Neutrophil (primary cell): ENCODE data around the gene MDN1.
"Not testable (repeated sequence)": the region's sequence is repeated elsewhere in the genome, so short reads cannot be mapped to it uniquely, and the experiment has no call there.

Experiments
- H3K27ac ChIP-seq: fragments of 200-600 bp; sonication (generic); 2 replicates; pipeline ENCODE4 v1.5.1; 2016; ENCODE audit warnings: mild to moderate bottlenecking, moderate library complexity
- H3K27me3 ChIP-seq: fragments of 200-600 bp; sonication (generic); 2 replicates; pipeline ENCODE4 v1.6.0; 2016; ENCODE audit warnings: mild to moderate bottlenecking
- H3K36me3 ChIP-seq: fragments of 200-600 bp; sonication (generic); 2 replicates; pipeline ENCODE4 v1.5.1; 2017
- H3K4me1 ChIP-seq, 2 experiments: fragments of 200-600 bp in 1 of 2; sonication (generic) in 1 of 2; 1 replicate in 1 of 2; 2 replicates in 1 of 2; pipeline versions ENCODE4 v1.5.1 to v1.6.1; 2013 to 2016; ENCODE audit warnings: low read depth in 1 of 2, low read length in 1 of 2, mild to moderate bottlenecking in 1 of 2, moderate library complexity in 1 of 2; ENCODE audit not compliant: control insufficient read depth in 1 of 2, insufficient read depth in 1 of 2
- H3K4me3 ChIP-seq, 2 experiments: fragments of 200-600 bp in 1 of 2; sonication (generic) in 1 of 2; 1 replicate in 1 of 2; 2 replicates in 1 of 2; pipeline ENCODE4 v1.5.1; 2013 to 2016; ENCODE audit warnings: low read depth in 1 of 2, low read length in 1 of 2, mild to moderate bottlenecking in 1 of 2, moderate library complexity in 1 of 2
- H3K9me3 ChIP-seq: fragments of 200-600 bp; sonication (generic); 2 replicates; pipeline ENCODE4 v1.5.1; 2016
- CTCF ChIP-seq: fragments of 200-600 bp; sonication (generic); IDR thresholded peaks from 2 replicates; pipeline ENCODE4 v1.5.1; 2016; ENCODE audit warnings: antibody characterized with exemption

MDN1 gene

GRCh38 chr6:89826029-89826528, 6.5 kb upstream of the MDN1 start:
- no peak overlapping the region for H3K4me3 ChIP-seq
- H3K27ac ChIP-seq: no peak overlapping the region
- H3K27me3 ChIP-seq: no peaks in the 10 kb centered on the region
- no peaks in the 10 kb centered on the region for H3K9me3 ChIP-seq
- TF ChIP-seq CTCF: no peak
- peaks cover 17 to 20% of the 10 kb centered on the region in 2 experiments for H3K4me1 ChIP-seq
- no peaks in the 10 kb centered on the region for H3K36me3 ChIP-seq

- TF ChIP-seq CTCF: no peak
- no peaks in the 10 kb centered on the region for H3K9me3 ChIP-seq
- H3K27me3 ChIP-seq: no peaks in the 10 kb centered on the region
- no peaks in the 10 kb centered on the region for H3K36me3 ChIP-seq
- H3K4me3 ChIP-seq: peak overlapping the region; percentile 72 to 93
- peak overlapping the region; percentile 74 for H3K27ac ChIP-seq
- H3K4me1 ChIP-seq: peaks cover 20 to 32% of the 10 kb centered on the region in 2 experiments
Measured at GRCh38 chr6:89818977-89819335, 638 bp downstream of the MDN1 start.

GRCh38 chr6:89817481-89817880, 2.1 kb downstream of the MDN1 start:
- H3K4me1 ChIP-seq: peaks cover 20 to 32% of the 10 kb centered on the region in 2 experiments
- H3K27ac ChIP-seq: no peak overlapping the region
- no peak for TF ChIP-seq CTCF
- H3K36me3 ChIP-seq: no peaks in the 10 kb centered on the region
- no peaks in the 10 kb centered on the region for H3K9me3 ChIP-seq
- no peak overlapping the region for H3K4me3 ChIP-seq
- no peaks in the 10 kb centered on the region for H3K27me3 ChIP-seq

GRCh38 chr6:89813422-89813821, 6.2 kb downstream of the MDN1 start:
- H3K27ac ChIP-seq, H3K9me3 ChIP-seq, H3K4me3 ChIP-seq, H3K4me1 ChIP-seq, H3K36me3 ChIP-seq, H3K27me3 ChIP-seq: not testable (repeated sequence)

GRCh38 chr6:89807581-89807980, 12.0 kb downstream of the MDN1 start:
- no peak for TF ChIP-seq CTCF
- Histone ChIP-seq H3K36me3 (peaks cover 6% of the 10 kb centered on the region), H3K4me3 (no peak overlapping the region), H3K27ac (no peak overlapping the region), H3K9me3 (no peaks in the 10 kb centered on the region), H3K27me3 (no peaks in the 10 kb centered on the region), H3K4me1 (no peaks in the 10 kb centered on the region)

- Histone ChIP-seq H3K27ac (no peak overlapping the region), H3K9me3 (no peaks in the 10 kb centered on the region), H3K27me3 (no peaks in the 10 kb centered on the region), H3K4me3 (no peak overlapping the region), H3K36me3 (peaks cover 6% of the 10 kb centered on the region), H3K4me1 (no peaks in the 10 kb centered on the region)
- TF ChIP-seq CTCF: no peak
Measured at GRCh38 chr6:89805814-89806371, 13.7 kb downstream of the MDN1 start.
